PFSK-1 (cell line): ENCODE measurements around the gene SLC12A4.

Source experiments
- FOXP2 ChIP-seq: optimal IDR thresholded peaks from 2 replicates; pipeline ENCODE3; 2011; ENCODE audit warnings: borderline replicate concordance, control low read depth, inconsistent platforms; ENCODE audit not compliant: insufficient read depth; ENCODE audit errors: extremely low read length, extremely low read depth
- POLR2AphosphoS5 ChIP-seq: IDR thresholded peaks from 2 replicates; pipeline ENCODE4 v1.6.1; 2012; ENCODE audit warnings: low read depth, mild to moderate bottlenecking, control low read depth, low read length, moderate library complexity
- SIN3A ChIP-seq: IDR thresholded peaks from 2 replicates; pipeline ENCODE4 v1.6.1; 2012; ENCODE audit warnings: mild to moderate bottlenecking, low read length, moderate library complexity, borderline replicate concordance; ENCODE audit not compliant: insufficient read depth
- TAF1 ChIP-seq: IDR thresholded peaks from 2 replicates; pipeline ENCODE4 v1.6.1; 2012; ENCODE audit warnings: low read length, control low read depth, borderline replicate concordance; ENCODE audit not compliant: insufficient read depth
- TF ChIP-seq, protein P1 (sequence below), 2 experiments: IDR thresholded peaks; 2 replicates each; pipeline versions ENCODE4 v1.6.1 to v1.8.0; 2011 to 2012; ENCODE audit warnings: low read depth in 2 of 2, low read length in 2 of 2, control low read depth in 1 of 2, inconsistent platforms in 1 of 2, mild to moderate bottlenecking in 1 of 2, moderate library complexity in 1 of 2; ENCODE audit not compliant: insufficient read depth in 1 of 2

SLC12A4 gene

DNA sequence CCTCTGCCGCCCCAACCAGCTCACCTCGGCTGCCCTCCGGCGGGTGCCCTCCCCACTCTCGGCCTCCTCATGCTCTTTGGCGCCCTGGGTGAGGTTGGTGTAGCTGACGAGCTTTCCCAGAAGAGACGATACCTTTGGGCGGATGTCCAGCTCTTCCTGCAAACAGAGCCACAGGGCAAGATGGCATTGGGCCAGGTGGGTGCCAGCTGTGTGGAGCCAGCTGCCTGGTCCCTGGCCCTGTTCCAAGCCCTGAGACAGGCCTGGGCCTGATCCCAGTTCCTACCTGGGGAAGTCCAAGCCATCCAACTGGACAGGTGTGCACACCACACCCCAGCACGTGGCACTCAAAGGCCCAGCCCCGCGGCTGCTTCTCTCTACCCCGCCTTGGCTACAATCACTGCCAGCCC, 6.9 kb downstream of the SLC12A4 start:
- TF ChIP-seq SIN3A (no peak), FOXP2 (no peak), POLR2AphosphoS5 (no peak), TAF1 (no peak)
- TF ChIP-seq, protein P1, sequence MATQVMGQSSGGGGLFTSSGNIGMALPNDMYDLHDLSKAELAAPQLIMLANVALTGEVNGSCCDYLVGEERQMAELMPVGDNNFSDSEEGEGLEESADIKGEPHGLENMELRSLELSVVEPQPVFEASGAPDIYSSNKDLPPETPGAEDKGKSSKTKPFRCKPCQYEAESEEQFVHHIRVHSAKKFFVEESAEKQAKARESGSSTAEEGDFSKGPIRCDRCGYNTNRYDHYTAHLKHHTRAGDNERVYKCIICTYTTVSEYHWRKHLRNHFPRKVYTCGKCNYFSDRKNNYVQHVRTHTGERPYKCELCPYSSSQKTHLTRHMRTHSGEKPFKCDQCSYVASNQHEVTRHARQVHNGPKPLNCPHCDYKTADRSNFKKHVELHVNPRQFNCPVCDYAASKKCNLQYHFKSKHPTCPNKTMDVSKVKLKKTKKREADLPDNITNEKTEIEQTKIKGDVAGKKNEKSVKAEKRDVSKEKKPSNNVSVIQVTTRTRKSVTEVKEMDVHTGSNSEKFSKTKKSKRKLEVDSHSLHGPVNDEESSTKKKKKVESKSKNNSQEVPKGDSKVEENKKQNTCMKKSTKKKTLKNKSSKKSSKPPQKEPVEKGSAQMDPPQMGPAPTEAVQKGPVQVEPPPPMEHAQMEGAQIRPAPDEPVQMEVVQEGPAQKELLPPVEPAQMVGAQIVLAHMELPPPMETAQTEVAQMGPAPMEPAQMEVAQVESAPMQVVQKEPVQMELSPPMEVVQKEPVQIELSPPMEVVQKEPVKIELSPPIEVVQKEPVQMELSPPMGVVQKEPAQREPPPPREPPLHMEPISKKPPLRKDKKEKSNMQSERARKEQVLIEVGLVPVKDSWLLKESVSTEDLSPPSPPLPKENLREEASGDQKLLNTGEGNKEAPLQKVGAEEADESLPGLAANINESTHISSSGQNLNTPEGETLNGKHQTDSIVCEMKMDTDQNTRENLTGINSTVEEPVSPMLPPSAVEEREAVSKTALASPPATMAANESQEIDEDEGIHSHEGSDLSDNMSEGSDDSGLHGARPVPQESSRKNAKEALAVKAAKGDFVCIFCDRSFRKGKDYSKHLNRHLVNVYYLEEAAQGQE (IDR thresholded peaks at IDR 0.05; ENCODE audit: insufficient read depth in 1 of 2, low read depth in 2 of 2, low read length in 2 of 2), result no peak

- no peak for TF ChIP-seq TAF1
- TF ChIP-seq SIN3A, result no peak
- TF ChIP-seq, protein P1 (IDR thresholded peaks at IDR 0.05; ENCODE audit: insufficient read depth in 1 of 2, low read depth in 2 of 2, low read length in 2 of 2), result no peak
- no peak for TF ChIP-seq POLR2AphosphoS5
- TF ChIP-seq FOXP2, result no peak
Measured at GRCh38 chr16:67959536-67960329, 8.7 kb downstream of the SLC12A4 start.

DNA sequence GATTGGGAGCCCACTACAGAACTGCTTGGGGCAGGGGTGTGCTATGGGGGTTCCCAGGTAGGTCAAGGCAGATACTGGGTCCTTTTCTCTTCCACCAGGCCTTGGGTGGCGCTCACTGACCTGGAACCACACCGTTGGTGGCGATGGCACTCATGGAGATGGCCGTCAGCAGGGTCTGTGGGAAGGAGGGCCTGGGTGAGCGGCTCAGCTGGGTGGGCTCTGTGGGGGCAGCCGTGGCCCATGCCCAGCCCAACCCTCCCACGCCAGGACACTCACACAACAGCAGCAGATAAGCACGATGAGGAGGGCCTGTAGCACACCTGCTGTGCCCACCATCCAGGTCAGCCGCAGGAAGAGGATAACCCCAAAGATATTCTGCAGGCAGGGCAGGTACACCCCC, 10.8 kb downstream of the SLC12A4 start:
- TF ChIP-seq POLR2AphosphoS5 (no peak), TAF1 (no peak), FOXP2 (no peak), SIN3A (no peak)
- TF ChIP-seq, protein P1 (IDR thresholded peaks at IDR 0.05; ENCODE audit: insufficient read depth in 1 of 2, low read depth in 2 of 2, low read length in 2 of 2), result no peak

DNA sequence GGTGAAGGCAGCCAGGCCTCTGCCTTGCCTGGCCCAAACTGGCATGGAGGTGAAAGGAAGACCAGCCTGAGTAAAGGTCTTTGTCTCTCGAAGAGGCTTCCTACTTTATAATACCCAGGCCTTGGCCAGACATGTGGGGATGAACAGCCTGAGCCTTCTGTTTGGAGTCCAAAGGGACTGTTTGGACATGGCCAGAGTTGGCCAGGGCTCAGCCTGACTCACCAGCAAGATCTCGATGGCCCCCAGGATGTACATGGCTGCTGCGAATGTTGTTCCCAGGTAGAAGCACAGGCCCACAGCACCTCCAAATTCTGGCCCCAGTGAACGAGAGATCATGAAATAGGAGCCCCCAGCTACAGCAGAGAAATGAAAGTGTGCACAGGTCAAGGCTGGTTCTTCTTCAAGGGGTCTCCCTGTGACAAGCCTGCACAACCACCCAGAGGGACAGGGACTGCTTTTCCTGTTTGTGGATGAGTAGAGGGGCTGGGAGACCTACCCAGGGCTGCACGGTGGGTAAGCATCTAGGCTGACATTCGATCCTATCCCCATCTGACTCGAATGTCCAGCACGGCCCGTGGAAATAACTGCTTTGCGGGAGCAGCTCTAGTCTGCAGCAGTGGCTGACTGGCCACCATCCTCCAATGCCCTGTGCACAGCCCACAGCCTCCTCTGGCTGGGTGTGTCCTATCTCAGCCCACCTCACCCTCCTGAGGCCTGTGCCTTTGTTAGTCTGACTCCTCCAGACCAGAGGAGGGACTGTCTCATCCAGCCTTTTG, 13.8 kb downstream of the SLC12A4 start:
- no peak for TF ChIP-seq POLR2AphosphoS5
- TF ChIP-seq TAF1, result no peak
- TF ChIP-seq FOXP2, result no peak
- no peak for TF ChIP-seq SIN3A
- TF ChIP-seq, protein P1 (IDR thresholded peaks at IDR 0.05; ENCODE audit: insufficient read depth in 1 of 2, low read depth in 2 of 2, low read length in 2 of 2), result no peak
